OCI-LY3 (cell line): ENCODE results near the gene NLRP13.
"Not testable (repeated sequence)": the region's sequence is repeated elsewhere in the genome, so short reads cannot be mapped to it uniquely, and the experiment has no call there.

ENCODE experiments used
- H2AFZ ChIP-seq: fragments of 200-600, 300-600 bp; shearing (Covaris generic); 2 replicates; pipeline ENCODE4 v1.6.0; 2014; ENCODE audit warnings: antibody characterized with exemption, low read depth, low read length
- H3K27ac ChIP-seq: fragments of 200-600, 300-600 bp; sonication (generic); 2 replicates; pipeline ENCODE4 v1.5.1; 2014; ENCODE audit warnings: mild to moderate bottlenecking, low read length, moderate library complexity, mixed read lengths
- H3K27me3 ChIP-seq: fragments of 200-600, 300-600 bp; sonication (generic); 2 replicates; pipeline ENCODE4 v1.6.1; 2014; ENCODE audit warnings: low read depth, low read length, mixed read lengths
- H3K36me3 ChIP-seq: fragments of 200-600, 300-600 bp; sonication (generic); replicated peaks from 2 replicates; pipeline ENCODE3; 2014; ENCODE audit warnings: low read depth, low read length, mixed read lengths
- H3K4me1 ChIP-seq: fragments of 300-600, 200-600 bp; sonication (generic); 2 replicates; pipeline ENCODE4 v1.6.1; 2014; ENCODE audit warnings: low read length, mixed read lengths
- H3K4me2 ChIP-seq: fragments of 200-600, 300-600 bp; sonication (generic); 2 replicates; pipeline ENCODE4 v1.6.1; 2014; ENCODE audit warnings: low read length, mixed read lengths
- H3K4me3 ChIP-seq: fragments of 300-600, 200-600 bp; sonication (generic); 2 replicates; pipeline ENCODE4 v1.5.1; 2014; ENCODE audit warnings: antibody characterized with exemption, mild to moderate bottlenecking, low read length, moderate library complexity
- H3K79me2 ChIP-seq: fragments of 300-600, 200-600 bp; shearing (Covaris generic); 2 replicates; pipeline ENCODE4 v1.6.1; 2014; ENCODE audit warnings: mild to moderate bottlenecking, low read length, mixed read lengths
- H3K9ac ChIP-seq: fragments of 300-600, 200-600 bp; shearing (Covaris generic); 2 replicates; pipeline ENCODE4 v1.6.0; 2014; ENCODE audit warnings: mild to moderate bottlenecking, low read length, moderate library complexity
- H3K9me3 ChIP-seq: fragments of 200-600, 300-600 bp; shearing (Covaris generic); 2 replicates; pipeline ENCODE4 v1.6.1; 2014; ENCODE audit warnings: low read length, mixed read lengths; ENCODE audit not compliant: insufficient read depth
- H4K20me1 ChIP-seq: fragments of 200-600, 300-600 bp; sonication (generic); 2 replicates; pipeline ENCODE4 v1.6.1; 2016; ENCODE audit warnings: low read length, mixed read lengths; ENCODE audit not compliant: insufficient read depth
- EZH2phosphoT487 ChIP-seq: fragments of 200-600 bp; shearing (Covaris generic); IDR thresholded peaks from 2 replicates; pipeline ENCODE4 v1.6.1; 2018; ENCODE audit warnings: antibody characterized with exemption, mixed run types, low read depth
- TF ChIP-seq, protein P1 (sequence below): fragments of 200-600, 300-600 bp; sonication (generic); IDR thresholded peaks from 2 replicates; pipeline ENCODE4 v1.5.1; 2014; ENCODE audit warnings: antibody characterized with exemption, low read length, low read depth

NLRP13 gene

DNA sequence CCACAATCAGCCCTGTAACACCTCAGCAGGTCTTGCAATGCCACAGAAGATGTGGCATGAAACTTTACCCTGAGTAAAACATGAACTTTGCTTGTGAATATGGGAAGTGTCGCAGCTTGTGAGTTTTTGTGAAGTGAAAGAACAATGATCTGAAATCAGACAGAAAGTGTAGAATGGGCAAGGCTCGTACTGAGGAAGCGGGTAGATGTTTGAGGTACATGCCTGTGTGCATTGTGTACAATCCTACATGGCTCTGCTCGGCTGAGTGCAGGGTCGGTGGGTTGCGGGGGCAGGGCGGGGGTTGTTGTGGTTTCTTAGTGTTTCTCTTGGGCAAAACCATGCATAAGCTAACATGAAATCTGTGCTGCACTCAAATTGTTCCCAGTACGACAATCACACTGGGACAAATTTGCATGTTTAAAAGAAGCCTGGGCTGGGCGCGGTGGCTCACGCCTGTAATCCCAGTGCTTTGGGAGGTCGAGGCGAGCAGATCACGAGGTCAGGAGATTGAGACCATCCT lies 1.1 kb downstream of the NLRP13 start:
- H3K9me3 ChIP-seq, result no peaks in the 10 kb centered on the region
- no peaks in the 10 kb centered on the region for H3K79me2 ChIP-seq
- H2AFZ ChIP-seq, result no peak overlapping the region

DNA sequence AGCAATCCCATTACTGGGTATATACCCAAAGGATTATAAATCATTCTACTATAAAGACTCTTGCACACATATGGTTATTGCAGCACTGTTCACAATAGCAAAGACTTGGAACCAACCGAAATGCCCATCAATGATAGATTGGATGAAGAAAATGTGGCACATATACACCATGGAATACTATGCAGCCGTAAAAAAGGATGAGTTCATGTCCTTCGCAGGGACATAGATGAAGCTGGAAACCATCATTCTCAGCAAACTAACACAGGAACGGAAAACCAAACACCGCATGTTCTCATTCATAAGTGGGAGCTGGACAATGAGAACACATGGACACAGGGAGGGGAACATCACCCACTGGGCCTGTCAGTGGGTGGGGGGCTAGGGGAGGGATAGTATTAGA lies 2.9 kb downstream of the NLRP13 start:
- H3K27me3 ChIP-seq, H3K9ac ChIP-seq, H3K79me2 ChIP-seq, H3K36me3 ChIP-seq, H3K27ac ChIP-seq, H3K4me1 ChIP-seq, H4K20me1 ChIP-seq, H3K4me3 ChIP-seq, H3K4me2 ChIP-seq, H2AFZ ChIP-seq, H3K9me3 ChIP-seq: not testable (repeated sequence)

More for the DNA sequence above, 1.1 kb downstream of the NLRP13 start:
- Histone ChIP-seq H3K4me2 (peak overlapping the region; percentile 54), H4K20me1 (no peaks in the 10 kb centered on the region), H3K36me3 (no peaks in the 10 kb centered on the region), H3K9ac (no peak overlapping the region), H3K4me3 (peak overlapping the region; percentile 22; the same call in 1 of the 2 replicates), H3K27ac (peak overlapping the region; percentile 11; the same call in 1 of the 2 replicates), H3K4me1 (peaks cover 5% of the 10 kb centered on the region), H3K27me3 (no peaks in the 10 kb centered on the region)
- no peak for TF ChIP-seq EZH2phosphoT487
- TF ChIP-seq, protein P1, sequence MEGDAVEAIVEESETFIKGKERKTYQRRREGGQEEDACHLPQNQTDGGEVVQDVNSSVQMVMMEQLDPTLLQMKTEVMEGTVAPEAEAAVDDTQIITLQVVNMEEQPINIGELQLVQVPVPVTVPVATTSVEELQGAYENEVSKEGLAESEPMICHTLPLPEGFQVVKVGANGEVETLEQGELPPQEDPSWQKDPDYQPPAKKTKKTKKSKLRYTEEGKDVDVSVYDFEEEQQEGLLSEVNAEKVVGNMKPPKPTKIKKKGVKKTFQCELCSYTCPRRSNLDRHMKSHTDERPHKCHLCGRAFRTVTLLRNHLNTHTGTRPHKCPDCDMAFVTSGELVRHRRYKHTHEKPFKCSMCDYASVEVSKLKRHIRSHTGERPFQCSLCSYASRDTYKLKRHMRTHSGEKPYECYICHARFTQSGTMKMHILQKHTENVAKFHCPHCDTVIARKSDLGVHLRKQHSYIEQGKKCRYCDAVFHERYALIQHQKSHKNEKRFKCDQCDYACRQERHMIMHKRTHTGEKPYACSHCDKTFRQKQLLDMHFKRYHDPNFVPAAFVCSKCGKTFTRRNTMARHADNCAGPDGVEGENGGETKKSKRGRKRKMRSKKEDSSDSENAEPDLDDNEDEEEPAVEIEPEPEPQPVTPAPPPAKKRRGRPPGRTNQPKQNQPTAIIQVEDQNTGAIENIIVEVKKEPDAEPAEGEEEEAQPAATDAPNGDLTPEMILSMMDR, result no peak

DNA sequence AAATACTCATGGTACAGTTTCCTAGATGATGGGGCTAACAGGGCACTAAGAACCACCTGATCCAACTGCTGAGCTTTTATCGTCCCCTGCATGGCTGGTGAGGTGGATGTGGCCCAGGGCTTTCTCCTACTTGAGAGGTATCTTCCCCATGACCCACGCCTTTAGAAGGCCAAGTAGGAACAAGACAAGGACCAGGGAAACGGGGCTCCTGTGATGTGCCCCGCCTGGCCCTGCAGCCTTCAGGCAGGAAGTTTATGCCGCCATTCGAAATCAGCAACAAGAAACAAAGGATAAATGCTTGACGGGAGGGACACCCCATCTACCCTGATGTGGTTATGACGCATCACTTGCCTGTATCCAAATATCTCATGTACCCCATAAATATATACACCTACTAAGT lies 4.1 kb downstream of the NLRP13 start:
- Histone ChIP-seq H3K79me2 (no peaks in the 10 kb centered on the region), H3K27me3 (no peaks in the 10 kb centered on the region), H3K9ac (no peak overlapping the region), H3K36me3 (no peaks in the 10 kb centered on the region), H4K20me1 (no peaks in the 10 kb centered on the region), H3K27ac (no peak overlapping the region), H3K4me1 (peaks cover 5% of the 10 kb centered on the region), H3K4me3 (no peak overlapping the region), H3K9me3 (peaks cover 4% of the 10 kb centered on the region; the same call in 1 of the 2 replicates), H3K4me2 (no peak overlapping the region), H2AFZ (no peak overlapping the region)
- no peak for TF ChIP-seq EZH2phosphoT487
- TF ChIP-seq, protein P1, result no peak

DNA sequence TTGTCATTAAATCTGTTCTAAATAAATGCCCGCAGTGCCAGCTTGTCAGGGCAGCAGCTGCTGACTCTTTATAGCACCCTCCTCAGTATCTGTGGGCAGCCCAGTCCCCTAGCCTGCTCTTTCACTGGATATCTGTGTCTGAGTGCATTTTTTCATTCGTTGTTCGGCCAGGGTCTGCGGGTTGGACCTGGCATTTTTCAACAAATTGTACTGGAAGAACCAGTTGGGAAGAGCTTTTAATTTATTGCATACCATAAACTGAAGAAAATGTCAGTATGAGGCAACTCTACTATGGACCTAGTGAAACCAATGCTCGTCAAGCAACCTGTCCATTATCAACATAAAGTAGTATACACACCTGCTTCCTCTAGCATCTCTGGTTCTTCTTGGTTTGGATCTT lies 8.6 kb downstream of the NLRP13 start:
- no peaks in the 10 kb centered on the region for H3K27me3 ChIP-seq
- TF ChIP-seq, protein P1, result no peak
- TF ChIP-seq EZH2phosphoT487, result no peak
- H3K9ac ChIP-seq, result no peak overlapping the region
- H2AFZ ChIP-seq, result no peak overlapping the region
- no peaks in the 10 kb centered on the region for H3K4me1 ChIP-seq
- H3K36me3 ChIP-seq, result no peaks in the 10 kb centered on the region
- H3K27ac ChIP-seq, result no peak overlapping the region
- no peak overlapping the region for H3K4me3 ChIP-seq
- no peaks in the 10 kb centered on the region for H3K79me2 ChIP-seq
- H3K9me3 ChIP-seq, result peaks cover 4% of the 10 kb centered on the region
- H4K20me1 ChIP-seq, result no peaks in the 10 kb centered on the region
- no peak overlapping the region for H3K4me2 ChIP-seq
